Subcutaneous adipose tissue (tissue), 4 donors: ENCODE data around the gene NVL. TPM values are rescaled to one million over a fixed set of nuclear protein-coding genes. Genes with fewer than 3 reads are reported as not detected.

ENCODE experiments used
- total RNA-seq, 4 donors: library from RNA; depleted of rRNA; stranded (reverse); fragments of >200 nt; gene quantifications; one replicate each; pipeline ENCODE4 v1.1.0, GENCODE V29; 2016
- TF ChIP-seq, protein P1 (sequence below): fragments of 450-650 bp; IDR thresholded peaks from one replicate; pipeline ENCODE4 v1.5.1; 2016; ENCODE audit warnings: low read depth, mild to moderate bottlenecking, control low read depth, antibody characterized with exemption, moderate library complexity

NVL gene
- total RNA-seq, 4 donors from 2014 or later: 18.9 to 43.3 (median 28.2) TPM

DNA sequence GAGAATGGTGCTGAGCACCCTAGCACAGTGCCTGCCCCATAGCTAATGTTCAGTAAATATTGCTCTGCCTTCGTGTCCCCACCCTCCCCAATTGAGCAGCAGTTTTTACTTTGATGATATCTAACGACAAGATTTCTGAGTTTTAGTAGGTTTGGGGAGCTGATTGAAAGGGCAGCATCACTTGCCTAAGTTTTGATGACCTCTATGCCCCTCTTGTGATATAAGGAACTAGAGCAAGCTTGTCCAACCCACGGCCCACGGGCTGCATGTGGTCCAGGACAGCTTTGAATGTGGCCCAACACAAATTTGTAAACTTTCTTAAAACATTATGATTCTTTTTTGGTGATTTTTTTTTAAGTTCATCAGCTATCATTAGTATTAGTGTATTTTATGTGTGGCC is 28.3 kb upstream of the NVL start:
- TF ChIP-seq, protein P1, sequence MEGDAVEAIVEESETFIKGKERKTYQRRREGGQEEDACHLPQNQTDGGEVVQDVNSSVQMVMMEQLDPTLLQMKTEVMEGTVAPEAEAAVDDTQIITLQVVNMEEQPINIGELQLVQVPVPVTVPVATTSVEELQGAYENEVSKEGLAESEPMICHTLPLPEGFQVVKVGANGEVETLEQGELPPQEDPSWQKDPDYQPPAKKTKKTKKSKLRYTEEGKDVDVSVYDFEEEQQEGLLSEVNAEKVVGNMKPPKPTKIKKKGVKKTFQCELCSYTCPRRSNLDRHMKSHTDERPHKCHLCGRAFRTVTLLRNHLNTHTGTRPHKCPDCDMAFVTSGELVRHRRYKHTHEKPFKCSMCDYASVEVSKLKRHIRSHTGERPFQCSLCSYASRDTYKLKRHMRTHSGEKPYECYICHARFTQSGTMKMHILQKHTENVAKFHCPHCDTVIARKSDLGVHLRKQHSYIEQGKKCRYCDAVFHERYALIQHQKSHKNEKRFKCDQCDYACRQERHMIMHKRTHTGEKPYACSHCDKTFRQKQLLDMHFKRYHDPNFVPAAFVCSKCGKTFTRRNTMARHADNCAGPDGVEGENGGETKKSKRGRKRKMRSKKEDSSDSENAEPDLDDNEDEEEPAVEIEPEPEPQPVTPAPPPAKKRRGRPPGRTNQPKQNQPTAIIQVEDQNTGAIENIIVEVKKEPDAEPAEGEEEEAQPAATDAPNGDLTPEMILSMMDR: no peak

DNA sequence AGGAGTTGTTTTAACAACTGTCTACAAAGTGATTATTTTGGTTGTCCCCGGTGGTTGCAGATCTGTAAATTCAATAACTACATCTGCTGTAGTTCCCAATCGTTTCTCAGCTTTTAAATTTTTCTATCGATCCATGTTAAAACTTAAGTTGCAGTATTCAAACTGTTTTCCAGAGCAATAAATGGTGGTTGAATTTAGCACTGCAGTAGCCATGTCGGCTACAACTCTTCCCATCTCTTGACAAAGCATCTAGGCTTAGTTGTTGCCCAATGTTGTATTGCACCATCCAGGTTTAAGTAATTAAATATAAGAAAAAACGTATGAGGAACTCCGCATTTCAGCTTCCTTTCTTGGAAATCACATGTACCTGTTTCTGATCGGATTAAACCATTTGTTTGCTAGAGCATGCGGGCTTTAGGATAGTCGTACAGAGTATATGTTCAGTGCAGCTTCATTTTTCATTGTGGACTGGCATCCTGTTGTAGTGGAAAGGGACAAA is 27.7 kb upstream of the NVL start:
- TF ChIP-seq, protein P1: no peak

DNA sequence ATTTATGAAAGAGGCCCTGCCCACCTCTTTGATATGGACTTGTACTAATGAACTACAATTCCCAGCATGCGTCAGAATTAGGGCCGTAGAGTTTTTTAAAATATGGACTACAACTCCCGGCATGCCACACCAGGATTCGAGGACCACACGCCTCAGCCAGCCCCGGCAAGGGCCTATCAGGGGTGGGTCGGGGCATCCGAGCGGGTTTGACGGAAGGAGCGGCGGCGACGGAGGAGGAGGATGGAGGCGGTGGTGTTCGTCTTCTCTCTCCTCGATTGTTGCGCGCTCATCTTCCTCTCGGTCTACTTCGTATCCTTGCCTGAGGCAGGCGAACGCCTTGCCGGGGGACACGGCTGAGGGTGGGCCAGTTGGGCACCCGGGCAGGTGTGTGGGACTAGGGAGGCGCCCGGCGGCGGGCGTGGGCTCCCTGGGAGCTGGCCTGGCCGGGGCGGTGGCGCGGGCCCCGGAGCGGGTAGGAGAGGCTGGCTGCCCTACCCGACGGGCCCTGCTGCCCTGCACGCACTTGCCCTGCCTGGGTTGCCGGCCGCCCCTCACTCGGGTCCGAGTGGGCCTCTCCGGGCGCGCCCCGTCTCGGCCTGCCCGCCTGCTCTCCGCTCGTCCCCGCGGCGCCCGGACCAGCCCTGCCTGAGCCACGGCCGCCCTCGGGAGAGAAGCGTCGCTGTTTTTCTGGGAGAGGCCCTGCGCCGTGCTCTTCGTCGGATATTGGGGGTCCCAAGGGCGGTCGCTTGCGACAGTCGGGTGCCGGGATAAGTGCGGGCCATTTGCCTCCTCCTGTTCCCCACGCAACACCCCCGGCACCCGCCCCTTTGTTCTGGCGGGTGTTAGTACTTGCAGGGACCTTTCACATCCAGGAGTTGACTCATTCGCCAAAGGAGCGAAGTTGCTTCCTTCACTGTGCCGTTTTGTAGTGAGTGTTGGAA is 27.0 kb upstream of the NVL start, which contains the start of gene CNIH4:
Gene CNIH4, plus strand, starts transcription at position 195 of the 941 bp plus-strand sequence. Its CDS starts 46 bp downstream, at position 241.
- TF ChIP-seq, protein P1: no peak

DNA sequence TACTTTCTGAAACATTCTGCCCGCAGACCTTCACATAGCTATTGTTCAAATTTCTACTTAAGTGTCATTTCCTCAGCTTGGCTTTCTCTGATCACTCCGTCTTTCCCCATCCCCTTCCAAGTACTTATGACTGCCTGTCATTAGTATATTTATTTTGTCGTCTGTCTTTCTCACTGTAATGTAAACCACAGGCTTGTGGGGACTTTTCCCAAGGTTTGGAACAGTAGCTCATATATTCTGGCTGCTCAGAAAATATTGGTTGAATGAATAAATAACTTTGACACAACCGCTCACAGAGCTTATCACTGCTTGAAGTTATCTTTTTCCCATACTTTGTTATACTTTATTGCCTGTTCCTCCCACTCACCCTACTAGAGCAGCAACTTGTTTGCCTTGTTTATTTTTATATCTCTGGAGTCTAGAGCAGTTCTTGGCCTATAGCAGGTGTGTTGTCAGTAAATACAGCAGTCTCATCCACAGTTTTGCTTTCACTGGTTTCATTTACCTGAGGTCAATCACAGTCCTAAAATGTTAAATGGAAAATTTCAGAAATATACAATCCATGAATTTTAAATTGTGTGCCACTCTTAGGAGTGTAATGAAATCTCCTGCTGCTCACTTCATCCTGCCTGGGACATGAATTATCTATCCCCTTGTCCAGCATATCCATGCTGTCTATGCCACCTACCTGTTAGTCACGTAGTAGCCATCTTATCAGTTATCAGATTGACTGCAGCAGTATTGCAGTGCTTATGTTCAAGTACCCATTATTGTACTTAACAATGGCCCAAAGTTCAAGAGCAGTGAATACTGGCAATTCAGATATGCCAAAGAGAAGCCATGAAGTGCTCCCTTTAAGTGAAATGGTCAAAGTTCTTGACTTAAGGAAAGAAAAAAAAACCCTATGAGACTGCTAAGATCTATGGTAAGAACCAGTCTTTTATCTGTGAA is 24.3 kb upstream of the NVL start:
- TF ChIP-seq, protein P1: no peak

DNA sequence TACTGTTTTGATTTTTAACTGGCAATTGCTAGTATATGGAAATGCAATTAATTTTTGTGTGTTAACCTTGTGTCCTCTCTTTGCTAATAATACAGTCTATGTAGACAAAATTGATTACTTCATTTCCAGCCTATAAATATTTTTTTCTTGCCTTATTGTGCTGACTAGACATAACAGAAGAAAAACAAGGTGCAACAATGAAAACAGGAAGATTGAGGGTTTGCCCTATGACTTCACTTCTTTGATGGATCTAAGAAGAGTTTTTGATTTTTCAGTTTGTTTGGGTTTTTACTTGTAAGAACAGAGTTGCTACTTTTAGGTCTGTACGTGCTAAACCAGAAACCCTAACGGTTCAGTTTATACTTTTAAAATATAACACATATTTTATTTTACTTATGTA is 18.2 kb upstream of the NVL start:
- TF ChIP-seq, protein P1: no peak

DNA sequence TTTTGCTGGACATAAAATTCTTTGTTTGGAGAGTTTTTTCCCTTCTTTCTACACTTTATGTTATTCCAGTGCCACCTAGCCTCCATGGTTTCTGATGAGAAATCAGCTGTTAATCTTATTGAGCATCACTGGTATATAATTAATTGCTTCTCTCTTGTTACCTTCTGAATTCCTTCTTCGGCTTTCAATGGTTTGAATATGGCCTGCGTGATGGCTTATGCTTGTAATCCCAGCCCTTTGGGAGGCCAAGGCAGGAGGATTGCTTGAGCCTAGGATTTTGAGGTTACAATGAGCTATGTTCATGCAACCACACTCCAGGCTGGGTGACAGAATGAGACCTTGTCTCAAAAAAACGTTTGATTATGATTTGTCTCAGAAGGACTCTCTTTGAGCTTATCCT is 13.7 kb upstream of the NVL start:
- TF ChIP-seq, protein P1: no peak
